WTC11 (cell line): ENCODE data around the gene ZNF354C.

Experiments used
- ATF2 ChIP-seq: sonication (generic); formaldehyde crosslinking; IDR thresholded peaks from 2 replicates; pipeline ENCODE4 v1.8.1; 2022; ENCODE audit warnings: low read depth, missing genetic modification reagents, borderline replicate concordance
- CREB1 ChIP-seq: sonication (generic); formaldehyde crosslinking; IDR thresholded peaks from 2 replicates; pipeline ENCODE4 v1.8.0; 2023; ENCODE audit warnings: mild to moderate bottlenecking, missing genetic modification reagents
- CTCF ChIP-seq: fragments of 200-600 bp; IDR thresholded peaks from 2 replicates; pipeline ENCODE4 v1.8.0; 2022; ENCODE audit warnings: antibody characterized with exemption
- FOXP1 ChIP-seq: sonication (generic); formaldehyde crosslinking; IDR thresholded peaks from 2 replicates; pipeline ENCODE4 v1.8.0; 2022; ENCODE audit warnings: missing genetic modification reagents, mild to moderate bottlenecking, moderate library complexity, borderline replicate concordance
- KAT7 ChIP-seq: sonication (generic); formaldehyde crosslinking; IDR thresholded peaks from 2 replicates; pipeline ENCODE4 v1.8.1; 2023; ENCODE audit warnings: missing genetic modification reagents, mild to moderate bottlenecking, borderline replicate concordance
- NFYB ChIP-seq: sonication (generic); formaldehyde crosslinking; conservative IDR thresholded peaks from 2 replicates; pipeline ENCODE4 v1.8.0; 2022; ENCODE audit warnings: low read depth, missing genetic modification reagents
- STAT6 ChIP-seq: sonication (generic); formaldehyde crosslinking; conservative IDR thresholded peaks from 2 replicates; pipeline ENCODE4 v1.8.1; 2023; ENCODE audit warnings: mild to moderate bottlenecking, low read depth, missing genetic modification reagents, moderate library complexity
- ZNF532 ChIP-seq: fragments of 250-450 bp; sonication (Bioruptor Pico); IDR thresholded peaks from 2 replicates; pipeline ENCODE4 v1.9.0; 2021; ENCODE audit warnings: mild to moderate bottlenecking, borderline replicate concordance

DNA sequence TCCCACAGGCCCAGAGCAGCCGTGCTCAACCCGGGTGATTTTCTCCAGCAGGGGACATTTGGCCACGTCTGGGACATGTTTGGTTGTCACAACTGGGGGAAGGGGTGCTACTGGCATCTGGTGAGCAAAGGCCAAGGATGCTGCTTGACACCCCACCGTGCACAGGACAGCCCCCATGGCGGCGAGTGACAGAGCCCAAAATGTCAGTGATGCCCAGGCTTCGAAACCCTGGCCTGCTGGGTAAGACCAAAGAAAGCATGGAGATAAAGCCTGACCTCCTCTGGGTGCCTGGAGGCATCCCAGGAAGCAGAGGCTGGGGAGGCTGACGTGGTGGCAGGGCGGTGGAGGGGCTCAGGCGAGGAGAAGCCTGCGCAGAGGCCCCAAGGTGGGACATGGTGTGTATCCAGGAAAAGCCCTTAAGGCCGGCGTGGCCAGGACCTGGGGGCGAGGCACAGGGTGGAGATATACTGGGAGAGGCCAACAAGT, 66.4 kb downstream of the ZNF354C start:
- TF ChIP-seq CTCF = no peak
- no peak for TF ChIP-seq ATF2 (CRISPR knock-in tag)
- no peak for TF ChIP-seq FOXP1 (CRISPR knock-in tag)
- no peak for TF ChIP-seq KAT7 (CRISPR knock-in tag)
- no peak for TF ChIP-seq ZNF532 (CRISPR knock-in tag)
- TF ChIP-seq STAT6 (CRISPR knock-in tag) = no peak
- no peak for TF ChIP-seq CREB1 (CRISPR knock-in tag)
- TF ChIP-seq NFYB = no peak
